CD4-positive, alpha-beta T cell treated with Interferon gamma for 1 hour (primary cell): ENCODE data around the gene FOXN3.

Experiments
- DNase-seq: peaks from one replicate; pipeline ENCODE4 v3.0.0-alpha.2; 2020

Gene FOXN3

DNA sequence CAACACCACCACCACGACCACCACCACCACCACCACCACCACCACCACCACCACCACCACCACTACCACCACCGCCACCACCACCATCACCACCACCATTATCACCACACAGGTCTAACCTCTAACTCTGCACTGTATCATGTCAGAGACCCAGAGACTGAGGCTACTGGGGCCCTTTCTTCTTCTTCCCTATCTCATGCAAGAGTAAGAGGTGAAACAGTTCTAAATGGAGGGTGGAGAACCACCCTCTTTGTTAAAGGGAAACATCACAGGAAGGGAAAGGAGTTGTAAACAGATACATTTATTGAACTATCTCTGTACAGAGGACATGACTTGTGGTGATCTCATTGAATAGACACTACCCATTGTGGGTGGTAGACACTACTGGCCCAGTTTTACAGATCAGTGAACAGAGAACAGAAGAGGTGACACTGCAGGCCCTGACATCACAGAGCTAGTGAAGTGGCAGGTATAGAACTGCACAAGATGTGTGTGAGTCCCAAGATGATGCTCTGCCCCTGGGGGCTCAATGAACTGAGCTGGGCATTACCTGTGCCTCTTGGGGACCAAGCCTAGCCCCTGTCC lies 91.6 kb downstream of the FOXN3 start:
- no peak for DNase-seq

DNA sequence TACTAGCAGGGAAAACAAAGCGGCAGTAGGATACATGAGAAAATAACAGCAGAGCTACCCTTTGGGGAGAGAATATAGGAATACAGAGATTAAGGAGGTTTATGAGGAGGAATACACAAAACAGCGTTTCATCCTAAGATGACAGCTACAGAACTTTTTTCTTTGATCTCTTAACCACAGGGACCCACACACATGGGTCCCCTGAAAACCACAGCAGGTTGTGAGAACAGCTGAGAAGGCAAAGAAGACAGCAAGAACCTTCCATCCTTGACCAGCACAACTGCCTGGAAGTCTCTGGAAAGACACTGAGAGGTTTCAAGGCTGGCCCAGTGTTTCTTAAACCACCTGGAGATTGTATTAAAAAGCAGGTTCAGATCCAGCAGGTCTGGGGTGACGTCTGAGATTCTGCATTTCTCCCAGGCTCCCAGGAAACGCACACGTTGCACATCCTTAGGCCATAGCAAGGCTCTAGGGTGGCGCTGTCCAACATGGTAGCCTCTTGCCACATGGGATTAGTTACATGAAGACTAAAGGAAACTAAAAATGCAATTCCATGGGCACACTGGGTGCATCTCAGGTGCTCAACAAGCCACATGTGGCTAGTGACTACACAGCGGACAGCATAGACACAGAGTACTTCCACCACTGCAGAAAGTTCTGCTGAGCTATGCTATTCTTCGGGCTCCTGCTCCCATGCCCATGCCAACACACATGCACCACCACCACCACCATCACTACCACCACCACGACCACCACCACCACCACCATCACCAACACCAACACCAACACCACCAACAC lies 92.3 kb downstream of the FOXN3 start:
- no peak for DNase-seq

DNA sequence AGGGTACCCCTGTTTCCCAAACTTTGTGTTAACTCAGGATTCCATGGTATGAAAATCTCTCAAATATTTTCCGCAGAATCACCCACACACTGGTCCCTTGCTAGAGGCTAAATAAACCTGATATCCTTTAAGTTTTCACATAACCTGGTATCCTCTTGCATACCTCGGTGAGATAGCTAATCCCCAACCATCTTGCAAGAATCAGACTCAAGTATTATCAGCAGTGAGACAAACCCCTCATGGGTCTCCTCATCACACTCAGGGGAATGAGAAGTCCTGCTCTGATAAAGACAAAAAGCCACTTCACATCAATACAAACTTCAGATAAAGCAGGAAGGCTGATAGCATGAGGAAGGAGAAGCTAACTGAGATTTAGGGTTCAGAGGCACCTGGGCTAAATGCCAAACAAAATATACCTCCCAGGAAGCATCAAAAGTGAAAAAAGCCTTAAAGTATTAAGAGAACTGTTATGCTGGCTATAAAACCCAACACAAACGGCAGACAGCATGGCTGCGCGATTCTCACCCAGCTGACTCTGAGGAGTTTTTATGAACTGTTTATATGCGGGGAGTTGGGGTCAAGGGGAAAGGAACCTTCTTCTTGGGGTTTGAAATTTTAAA lies 96.5 kb downstream of the FOXN3 start:
- no peak for DNase-seq

DNA sequence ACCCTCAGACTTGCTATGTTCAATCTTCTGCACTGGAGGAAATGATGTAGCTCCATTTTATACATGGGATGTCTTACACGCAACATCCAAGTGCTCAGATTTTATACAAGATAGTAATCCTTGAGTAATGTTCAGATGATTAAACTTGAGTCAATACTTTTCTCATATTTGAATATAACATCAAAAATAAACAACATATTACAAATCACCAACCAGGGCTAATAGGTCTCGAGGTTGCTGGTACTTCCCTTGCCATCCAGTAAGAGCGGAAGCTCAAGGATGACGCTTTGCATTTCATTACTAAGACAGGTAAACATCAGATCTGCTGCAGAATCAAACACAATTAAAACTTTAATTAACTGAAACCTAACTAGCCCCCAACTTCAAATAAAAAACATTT lies 97.3 kb downstream of the FOXN3 start:
- DNase-seq = no peak

DNA sequence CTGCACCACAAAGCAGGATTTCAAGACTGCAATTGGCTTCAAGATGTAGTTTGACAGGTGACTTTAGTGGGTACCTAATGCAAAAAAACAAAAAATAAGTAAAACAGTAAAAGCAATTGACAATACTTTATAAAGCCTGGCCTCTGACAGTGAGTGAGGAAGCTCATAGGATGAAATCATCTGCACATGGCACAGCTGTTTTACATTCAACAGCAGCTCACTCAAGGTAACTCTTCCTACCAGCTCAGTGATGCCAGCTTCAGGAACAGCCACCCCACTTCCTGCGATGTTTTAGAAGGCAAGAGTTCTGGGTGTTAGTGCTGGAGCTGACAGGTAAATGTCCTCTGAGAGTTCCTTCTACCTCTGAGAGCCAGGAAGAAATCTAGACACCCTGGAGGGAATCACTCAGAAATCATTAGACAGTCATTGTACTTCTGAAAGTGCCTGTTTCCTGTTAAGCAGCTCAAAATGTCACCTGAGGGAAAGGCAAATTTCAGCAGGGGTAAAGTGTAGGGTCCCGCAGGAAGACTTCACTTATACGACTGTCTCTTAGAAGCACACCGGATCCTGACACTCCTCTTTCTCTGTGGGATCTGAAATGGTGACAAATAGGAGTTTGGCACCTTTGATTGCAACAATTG lies 99.9 kb downstream of the FOXN3 start:
- DNase-seq = no peak

- DNase-seq = no peak
These were observed 101.3 kb downstream of the FOXN3 start for GRCh38 chr14:89315493-89316470.

DNA sequence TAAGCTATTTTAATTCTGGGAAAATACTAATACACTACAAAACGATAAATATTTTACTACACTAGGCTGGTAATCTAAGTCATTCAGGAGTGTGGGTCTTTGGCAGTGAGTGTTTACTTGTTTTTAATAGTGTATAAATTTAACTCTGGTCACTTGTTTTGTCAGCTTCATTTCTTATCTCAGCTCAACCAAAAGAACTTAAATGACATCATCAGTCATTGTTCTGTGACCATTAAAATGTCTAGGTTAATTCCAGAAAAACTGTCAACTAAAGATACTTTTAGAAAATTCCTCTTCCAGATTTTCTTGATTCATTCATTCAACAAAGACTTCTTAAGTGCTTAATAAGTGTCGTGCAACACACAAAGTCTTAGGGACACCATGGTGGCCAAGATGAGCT lies 102.8 kb downstream of the FOXN3 start:
- no peak for DNase-seq

GRCh38 chr14:89312932-89313331 lies 104.1 kb downstream of the FOXN3 start:
- DNase-seq = no peak

DNA sequence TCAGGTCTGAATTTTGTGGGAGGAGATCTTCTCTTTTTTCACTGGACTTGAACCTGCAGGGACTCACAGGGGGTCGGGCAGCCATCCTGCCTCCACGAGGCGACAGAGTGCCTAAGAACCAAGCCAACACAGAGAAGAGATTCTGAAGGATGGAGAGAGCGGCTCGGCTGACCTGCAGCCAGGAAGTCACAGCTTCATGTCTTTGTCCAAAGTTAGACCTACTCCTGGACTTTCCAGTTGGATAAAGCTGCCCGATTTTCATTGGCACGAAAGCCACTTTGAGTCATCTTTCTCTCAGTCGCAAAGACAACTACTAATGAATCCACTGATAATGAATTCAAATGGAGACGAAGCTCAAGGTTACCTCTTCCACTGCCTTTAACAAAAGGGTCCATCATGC lies 106.8 kb downstream of the FOXN3 start:
- no peak for DNase-seq

- DNase-seq = no peak
These were observed 107.3 kb downstream of the FOXN3 start for GRCh38 chr14:89309670-89310177.

DNA sequence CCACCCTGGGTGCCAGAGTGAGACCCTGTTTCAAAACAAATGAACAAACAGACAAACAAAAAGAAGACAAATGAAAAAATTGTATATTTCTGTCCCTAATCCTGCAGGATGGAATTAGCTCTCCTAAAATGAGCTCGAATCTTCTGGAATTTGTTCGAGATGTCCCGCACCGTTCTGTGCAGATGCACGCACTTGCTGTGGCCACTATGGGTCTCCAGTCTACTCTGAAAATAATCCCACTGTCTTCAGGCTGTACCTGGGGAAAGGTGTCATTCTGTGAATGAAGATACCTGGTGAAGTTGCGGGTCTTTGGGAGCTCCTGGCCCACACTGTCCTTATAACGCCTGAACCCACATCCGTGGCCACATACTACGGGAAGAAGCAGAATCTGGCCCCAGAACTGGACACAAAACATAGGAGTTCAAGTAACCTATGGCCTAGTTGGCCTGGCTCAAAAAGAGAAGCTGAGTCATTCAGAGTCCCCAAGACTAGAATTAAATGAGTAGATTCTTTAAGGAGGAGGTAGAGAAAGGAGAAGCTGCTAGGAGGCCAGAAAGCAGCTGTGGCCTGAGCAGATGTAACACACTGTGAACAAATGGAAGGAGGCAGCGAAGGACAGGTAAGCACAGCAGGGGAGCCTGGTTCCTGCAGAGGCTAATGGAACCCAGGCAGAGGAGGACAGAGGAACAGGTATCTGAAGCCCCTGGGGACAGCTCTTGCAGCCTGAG lies 108.6 kb downstream of the FOXN3 start:
- no peak for DNase-seq

- no peak for DNase-seq
These were observed 109.6 kb downstream of the FOXN3 start for GRCh38 chr14:89307409-89307808.

DNA sequence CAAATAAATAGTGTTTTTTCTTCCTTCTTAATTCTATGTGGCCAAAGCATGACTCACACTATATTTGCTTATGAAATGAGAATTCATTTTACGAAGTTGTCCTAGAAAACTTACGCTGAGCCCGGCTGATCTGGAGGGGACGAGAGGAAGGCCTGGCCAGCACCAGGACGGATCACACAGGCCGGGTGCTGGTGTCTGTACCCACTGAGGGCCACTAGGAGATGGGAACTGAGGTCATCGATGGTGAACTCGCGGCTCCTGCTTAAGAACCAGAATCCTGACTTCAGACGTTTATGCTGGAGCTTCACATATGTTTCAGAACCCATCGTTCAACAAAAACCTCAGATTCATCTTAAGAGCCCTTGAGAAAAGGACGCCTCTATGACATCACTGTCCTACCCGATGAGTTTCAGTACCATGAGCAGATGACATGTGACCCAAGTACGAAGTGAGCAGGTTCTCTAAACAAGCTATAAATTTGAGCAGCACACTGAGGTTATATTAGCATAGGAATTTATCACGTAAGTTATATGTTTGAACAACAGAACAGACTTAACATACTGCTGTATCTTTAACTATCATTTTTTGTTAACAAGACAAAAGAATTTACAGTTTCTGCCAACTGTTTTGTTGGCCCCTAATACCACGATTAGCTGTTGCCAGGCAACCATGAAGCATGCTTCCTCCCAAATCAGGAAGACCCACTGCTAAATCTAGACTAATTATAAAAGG lies 111.9 kb downstream of the FOXN3 start:
- peak; percentile 43 for DNase-seq

GRCh38 chr14:89304561-89304960 lies 112.5 kb downstream of the FOXN3 start:
- no peak for DNase-seq

DNA sequence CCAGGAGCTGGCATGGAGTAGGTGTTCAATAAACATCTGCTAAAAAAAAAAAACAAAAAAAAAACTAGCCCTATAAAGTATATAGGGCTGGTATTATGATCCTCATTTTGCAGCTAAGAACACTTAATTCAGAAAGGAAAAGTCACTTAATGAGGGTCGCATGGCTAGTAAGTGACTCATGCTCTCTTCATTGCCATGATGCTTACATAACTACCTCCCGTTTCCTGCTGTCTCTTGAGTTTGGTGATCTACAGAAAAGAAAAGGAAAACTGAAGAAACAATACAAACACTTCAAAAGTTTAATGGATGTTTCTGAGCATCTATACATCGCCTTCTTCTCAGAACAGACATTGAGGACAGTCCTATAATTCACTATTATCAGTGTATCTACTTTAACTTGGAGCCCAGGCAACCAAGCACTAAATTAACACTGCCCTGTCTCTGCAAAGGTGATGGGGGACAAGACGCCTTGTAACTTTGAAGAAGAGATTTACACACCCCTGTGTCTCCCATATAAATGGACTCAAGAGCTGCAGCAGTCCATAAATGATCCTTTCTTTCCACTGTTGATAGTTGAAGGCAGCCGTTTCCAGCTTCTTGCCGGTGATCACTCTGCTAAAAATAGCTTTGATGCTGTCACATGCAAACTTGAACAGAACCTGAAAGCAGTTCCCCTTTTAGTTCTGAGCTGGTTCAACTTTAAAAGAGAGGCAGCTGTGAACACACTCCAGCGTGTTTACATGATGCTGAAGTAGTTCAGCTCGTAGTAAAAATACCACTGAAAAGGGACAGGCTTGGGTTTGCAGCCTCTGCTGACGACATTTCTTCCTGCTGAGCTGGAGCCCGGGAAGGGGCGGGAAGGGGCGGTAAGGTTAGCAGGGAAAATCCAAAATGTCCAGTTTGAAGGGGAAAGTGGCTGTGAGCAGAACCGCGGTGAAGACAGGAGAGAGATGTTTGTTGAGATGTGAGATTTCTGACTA lies 113.3 kb downstream of the FOXN3 start:
- DNase-seq = peak; percentile 59

DNA sequence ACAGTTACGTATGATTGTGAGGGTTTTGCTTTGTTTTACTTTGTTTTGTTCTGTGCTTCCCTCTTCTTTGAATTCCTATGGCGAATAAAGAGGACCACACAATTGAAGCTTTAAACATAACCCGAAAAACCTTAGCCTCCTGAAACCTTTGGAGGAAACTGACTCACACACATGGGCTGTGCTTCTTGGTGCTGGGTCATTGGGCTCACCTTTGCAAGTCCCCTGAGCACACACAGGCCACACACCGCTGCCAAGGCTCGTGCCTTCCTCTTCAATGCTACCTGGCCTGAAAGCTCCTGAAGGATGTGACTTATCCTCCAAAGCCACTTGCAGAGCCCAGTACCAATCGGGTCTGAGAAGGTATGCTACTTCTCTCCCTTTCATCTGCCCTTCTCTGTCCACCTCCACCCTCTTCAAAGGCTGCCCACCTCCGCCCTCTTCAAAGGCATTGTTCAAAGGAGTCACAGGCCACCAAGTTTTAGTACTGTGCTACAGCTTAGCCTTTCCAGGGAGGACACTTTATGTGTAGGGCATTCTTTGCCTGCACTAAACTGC lies 114.6 kb downstream of the FOXN3 start:
- DNase-seq = no peak

DNA sequence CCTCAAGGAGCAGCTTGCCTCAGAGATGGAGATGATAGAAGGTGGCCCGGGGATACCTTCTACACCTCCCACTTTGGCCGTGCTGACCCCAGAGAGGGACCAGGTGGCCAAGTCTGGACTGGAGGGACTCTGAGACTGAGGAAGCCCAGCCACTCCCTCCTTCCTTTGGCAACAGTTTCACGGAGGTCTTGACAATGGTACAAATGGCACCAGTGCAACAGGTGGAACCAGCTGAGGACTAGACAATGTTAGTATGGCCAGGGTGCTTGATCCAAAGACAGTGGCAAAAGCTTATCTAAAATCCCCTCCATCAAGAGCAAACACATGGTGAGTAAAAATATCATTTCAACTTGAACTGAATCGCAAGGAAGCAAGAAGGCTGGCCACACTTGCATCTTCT lies 117.4 kb downstream of the FOXN3 start:
- no peak for DNase-seq

DNA sequence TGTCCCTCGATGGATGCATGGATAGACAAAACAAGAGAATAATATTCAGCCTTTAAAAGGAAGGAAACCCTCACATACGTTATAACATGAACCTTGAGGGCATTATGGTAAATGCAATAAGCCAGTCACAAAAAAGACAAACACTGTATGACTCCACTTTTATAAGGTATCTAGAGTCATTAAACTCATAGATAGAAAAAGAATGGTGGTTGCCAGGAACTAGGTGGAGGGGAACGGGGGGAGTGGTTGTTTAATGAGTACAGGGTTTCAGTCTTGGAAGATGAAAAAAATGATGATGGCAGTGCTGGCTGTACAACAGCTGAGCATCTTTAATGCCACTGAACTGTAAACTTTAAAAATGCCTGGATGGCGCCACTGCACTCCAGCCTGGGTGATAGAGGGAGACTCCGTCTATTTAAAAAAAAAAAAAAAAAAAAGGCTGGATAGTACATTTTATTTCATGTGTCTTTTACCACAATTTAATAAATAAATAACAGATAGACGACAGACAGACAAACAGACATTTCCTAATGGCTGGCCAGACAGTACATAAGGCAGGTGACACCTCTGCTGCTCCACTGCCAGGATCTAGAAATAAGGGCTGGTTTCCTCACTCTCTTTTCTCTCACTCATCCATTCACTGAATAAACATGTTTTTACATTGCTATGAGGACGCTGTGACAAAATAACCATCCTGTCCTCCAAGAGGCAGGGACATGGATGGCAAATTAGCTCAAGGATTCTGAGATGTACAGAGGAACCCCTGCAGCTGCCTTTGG lies 118.8 kb downstream of the FOXN3 start:
- DNase-seq = no peak
